HCEC 1CT (cell line): Measurements from ENCODE around the gene SLC7A5.

ENCODE experiments used
- DNase-seq: peaks from one replicate; pipeline ENCODE4 v3.0.0-alpha.2; 2017

SLC7A5 gene

DNA sequence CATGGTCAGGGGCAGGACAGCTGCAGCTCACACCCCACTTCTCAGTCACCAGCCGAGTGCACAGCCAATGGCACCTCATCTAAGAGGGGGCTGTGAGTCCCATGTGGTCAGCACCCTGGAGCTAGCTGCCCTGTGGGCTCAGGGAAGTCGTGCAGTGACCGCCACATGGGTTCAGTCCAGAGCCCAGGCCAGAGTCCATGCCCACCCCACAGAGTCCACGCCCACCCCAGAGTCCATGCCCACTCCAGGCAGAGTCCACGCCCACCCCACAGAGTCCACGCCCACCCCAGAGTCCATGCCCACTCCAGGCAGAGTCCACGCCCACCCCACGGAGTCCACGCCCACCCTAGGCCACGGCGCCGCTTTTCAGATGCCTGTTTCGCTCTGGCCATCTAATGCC lies 24.1 kb downstream of the SLC7A5 start:
- DNase-seq, result no peak

DNA sequence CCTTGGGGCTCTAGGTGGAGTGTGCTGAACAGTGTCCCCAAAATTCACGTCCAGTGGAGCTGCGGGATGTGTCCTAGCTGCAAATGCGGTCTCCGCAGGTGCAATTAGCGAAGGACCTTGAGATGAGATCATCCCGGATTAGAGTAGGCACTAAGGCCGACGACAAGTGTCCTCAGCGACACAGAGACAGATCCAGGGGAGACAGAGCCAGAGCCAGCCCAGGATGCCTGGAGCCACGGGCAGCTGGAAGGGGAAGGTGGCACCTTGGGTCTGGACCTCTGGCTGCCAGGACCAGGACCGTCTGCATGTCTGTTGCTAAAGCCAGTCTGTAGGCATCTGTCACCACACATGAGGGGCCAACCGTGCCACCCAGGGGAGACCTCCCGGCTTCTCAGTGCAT lies 24.5 kb downstream of the SLC7A5 start:
- DNase-seq, result no peak

DNA sequence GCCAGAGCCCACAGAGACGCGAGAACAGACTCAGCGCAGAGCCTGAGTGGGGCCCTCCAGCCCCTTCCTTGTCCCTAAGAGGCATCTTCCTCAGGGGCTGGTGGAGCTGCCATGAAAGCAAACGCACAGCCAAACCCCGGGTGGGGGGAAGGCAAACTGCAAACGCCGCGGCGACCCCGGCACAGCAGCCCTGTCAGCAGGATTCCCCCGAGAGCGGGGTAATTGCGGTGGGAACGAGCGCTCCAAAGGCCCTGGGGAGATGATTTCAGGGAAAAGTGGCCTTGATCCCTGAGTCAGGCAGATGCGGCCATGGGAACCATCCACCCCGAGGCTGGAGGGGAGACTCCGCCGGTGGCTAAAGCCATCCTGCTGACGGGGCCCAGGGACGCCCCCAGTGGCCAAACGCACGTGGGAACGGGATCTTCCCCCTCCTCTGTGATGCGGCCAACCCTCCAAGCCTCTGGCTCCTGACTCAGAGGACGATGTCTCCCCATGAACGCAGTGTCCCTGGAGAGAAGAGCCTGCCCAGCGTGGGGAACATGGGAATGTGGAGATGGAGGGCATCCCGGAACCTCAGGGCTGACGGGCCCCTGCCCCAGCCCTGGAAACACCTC lies 25.1 kb downstream of the SLC7A5 start:
- DNase-seq, result no peak

DNA sequence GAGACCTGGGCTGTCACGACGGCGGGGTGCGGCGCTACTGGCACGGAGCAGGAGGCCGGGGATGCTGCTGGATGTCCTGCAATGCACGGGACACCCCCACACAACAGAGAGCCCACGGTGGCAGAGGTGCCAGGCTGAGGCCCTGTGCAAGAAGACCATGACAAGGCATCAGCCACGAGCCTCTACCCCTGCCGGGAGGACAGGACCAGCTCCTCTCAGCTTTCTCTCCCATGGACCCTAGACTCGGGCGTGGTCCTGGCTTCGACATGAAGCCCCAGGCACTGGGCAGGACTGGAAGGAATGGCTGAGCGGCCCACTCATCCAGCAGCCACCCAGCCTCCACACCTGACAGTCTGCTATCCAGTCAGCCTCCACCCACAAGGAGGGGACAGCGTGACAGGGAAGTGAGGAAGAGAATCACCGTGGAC lies 25.6 kb downstream of the SLC7A5 start:
- DNase-seq, result no peak

DNA sequence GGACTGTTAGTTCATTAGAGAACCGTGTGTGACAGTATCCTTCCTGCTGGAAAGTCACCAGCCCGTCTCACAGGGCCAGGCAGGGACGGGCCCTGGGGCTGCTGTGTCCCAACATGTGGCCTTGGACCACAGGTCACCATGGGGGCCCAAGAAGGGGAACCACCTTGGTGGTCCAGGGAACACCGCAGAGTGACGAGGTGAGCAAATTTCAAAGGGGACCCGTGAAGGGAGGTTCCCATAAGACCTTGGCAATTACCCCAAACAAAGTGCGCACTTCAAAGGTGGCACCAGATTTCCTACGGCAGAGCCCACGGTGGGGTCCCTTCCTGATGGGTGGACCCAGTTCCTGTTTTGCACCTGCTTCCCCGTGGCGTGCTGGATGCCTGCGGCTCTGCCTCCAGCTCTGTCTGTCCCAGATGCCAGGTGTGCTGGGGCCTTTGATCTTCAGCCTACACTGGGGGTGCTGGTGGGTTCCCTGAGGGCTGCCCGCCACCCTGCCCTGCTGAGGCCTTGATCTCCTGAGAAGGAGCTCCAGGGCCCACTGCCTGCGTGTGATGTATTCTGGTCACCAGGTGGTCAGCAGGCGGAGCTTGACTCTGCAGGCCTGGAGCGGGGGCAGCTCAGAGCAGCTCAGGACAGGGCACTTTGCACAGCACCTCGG lies 27.0 kb downstream of the SLC7A5 start:
- DNase-seq, result no peak

DNA sequence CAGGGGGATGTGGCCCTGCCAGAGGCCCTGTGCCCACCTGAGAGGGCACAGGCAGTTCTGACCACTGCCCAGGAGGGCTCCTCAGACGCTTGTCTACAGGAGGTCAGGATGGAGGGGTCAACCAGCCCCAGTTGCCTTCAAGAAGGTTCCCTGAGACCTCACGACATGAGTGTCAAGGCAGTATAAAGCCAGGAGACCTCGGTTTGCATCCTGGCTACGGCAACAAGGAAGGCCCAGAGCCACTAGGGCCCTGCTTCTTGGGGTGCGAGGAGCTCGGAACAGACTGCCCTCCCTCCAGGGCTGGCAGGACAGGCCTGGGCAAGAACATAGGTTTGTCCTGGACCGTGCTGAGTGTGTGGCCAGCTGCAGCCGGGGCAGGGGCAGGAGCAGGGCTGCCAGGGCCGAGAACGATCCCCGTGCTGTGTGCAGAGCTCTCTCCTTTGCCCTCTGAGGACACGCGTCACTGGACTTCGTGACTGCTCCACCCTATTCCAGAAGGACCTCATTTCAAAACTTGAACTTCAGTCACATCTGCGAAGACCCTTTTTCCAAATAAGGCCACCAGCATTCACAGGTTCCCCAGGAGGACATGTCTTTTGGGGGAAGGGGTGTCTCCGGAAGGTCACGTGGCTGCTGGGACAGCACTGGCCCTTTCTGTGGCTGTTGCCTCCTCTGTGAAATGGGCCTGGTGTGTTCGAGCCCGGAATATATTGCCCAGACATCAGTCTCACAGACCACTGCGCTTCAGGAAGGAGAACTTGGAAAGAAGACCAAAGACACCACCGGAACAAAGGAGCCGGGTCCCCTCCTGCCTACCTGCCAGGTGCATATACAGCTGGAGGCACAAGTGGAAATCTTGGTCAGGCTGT lies 27.7 kb downstream of the SLC7A5 start:
- DNase-seq, result no peak

DNA sequence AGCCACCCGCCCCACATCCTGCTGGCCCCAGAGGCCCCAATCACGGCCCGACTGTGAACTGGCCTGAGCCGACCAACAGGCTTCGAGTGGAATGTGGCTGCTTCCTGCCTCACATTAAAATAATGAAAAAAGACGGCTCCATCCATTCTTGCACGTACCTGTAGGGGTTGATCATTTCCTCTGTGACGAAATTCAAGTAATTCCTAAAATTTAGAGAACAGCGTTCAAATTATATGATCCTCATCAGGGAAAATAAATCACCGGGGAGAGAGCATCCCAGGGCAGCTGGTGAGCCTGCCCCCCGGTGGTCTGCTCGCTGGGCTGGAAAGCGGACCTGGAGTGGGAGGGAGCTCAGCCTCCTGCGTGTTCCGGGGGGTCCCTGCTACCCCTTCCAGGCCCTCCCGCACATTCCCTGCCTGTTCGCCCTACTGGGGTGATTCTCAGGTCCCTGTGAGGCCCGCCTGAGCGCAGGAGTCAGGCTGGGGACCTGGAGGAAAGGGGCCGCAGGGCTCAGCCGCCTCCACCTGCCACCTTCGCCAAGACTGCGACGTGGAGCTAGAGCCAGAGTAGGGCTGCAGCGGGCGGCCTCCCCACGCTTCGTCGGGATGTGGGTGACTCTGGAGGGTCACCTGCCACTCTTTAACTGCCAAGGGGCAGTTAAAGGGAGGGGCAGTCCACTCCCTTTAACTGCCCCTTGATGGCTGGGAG lies 28.9 kb downstream of the SLC7A5 start:
- DNase-seq, result no peak

DNA sequence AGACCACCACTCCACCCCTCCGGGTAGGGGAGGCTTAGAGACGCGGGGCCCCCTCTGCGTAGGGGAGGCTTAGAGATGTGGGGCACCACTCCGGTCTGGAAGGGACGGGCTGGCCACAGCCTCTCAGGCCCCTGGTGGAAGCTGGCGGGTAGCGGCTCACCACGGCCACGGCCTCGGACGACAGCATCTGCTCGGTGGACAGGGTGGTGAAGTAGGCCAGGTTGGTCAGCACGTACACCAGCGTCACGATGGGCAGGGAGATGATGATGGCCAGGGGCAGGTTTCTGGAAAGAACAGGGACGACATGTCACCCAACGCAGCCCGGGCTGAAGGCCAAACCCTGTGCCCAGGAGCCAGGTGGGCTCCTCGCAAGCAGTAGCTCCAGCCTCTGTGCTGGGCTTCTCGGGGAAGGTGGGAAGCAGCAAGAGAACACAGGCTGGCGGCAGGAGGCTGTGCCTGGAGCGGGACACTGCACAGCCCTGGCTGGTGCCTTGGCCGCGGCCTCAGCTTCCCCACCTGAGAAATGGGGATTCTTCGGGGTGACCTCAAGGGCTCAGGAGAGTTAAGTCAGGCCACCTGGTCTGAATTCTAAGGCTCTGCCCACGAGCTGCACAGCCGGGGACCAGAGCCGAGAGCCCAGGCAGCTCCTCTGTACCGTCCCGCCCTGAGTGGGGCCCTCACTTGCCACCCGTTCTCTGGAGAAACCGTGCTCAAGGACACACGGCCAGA lies 29.6 kb downstream of the SLC7A5 start:
- DNase-seq, result no peak

DNA sequence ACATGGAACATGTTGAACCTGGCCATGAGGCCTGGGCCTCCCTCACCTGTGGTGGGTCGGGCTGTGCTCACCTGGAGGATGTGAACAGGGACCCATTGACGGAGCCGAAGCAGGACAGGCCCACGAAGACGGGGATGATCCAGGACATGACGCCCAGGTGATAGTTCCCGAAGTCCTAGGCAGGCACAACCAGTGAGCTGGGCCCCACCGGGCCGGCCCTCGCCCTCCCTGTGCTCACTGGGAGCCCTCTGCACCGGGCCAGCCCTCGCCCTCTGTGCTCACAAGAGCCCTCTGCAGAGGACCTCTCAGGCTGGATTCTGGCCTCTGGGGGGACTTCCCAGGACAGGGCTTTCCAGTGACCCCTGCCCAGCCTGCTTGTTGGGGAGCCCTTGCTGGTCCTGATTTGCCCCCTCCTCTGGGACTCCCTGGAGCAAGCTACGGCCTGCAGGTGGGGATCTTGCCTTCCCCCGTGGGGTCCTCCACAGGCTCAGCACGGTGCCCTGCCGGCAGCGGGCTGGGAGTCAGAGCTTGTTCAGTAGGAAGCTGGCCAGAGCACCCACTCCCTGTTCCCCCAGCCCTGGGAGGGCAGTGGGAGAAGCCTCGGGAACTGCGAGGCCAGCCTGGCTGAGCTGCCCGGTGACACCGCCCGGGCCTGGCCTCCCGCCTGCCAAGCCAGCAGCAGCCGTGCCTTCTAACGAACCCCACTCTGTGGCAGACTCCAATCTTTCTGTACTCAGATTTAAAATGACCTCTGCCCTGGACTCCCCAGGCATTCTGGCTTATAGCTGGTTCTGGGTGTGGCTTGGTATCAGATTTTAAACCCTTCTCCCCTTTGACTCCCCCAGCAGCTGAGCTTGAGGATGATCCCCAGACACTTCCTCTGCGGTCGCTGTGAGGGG lies 30.4 kb downstream of the SLC7A5 start:
- no peak for DNase-seq

DNA sequence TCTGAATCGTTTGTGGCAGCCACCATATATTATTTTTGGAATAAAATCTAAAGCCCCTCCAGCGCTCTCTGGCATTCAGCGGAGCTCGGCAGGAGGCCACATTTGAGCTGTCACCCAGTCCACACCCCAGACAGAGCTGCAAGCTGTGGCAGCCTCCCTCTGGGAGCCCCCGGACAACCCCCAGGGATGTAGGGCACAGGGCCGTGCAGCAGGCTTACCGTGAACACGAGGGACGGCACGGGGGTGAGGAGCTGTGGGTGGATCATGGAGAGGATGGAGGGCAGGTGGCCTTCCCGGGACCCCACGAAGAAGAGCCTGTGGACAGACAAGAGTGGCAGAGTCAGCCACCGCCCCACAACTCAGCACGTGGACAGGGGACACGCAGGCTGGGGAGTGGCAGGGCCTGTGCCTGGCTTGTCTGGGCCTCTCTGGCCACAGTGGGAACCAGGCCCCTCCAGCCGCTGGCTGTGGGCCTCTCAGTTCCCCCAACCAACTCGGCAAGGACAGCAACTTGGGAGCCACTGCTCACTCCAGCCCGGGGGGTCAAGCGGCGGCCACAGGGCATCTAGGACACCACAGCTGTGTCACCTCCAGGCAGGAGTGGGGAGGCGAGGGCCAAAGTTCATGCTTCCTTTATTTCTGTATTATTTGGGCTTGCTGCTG lies 31.5 kb downstream of the SLC7A5 start:
- no peak for DNase-seq

DNA sequence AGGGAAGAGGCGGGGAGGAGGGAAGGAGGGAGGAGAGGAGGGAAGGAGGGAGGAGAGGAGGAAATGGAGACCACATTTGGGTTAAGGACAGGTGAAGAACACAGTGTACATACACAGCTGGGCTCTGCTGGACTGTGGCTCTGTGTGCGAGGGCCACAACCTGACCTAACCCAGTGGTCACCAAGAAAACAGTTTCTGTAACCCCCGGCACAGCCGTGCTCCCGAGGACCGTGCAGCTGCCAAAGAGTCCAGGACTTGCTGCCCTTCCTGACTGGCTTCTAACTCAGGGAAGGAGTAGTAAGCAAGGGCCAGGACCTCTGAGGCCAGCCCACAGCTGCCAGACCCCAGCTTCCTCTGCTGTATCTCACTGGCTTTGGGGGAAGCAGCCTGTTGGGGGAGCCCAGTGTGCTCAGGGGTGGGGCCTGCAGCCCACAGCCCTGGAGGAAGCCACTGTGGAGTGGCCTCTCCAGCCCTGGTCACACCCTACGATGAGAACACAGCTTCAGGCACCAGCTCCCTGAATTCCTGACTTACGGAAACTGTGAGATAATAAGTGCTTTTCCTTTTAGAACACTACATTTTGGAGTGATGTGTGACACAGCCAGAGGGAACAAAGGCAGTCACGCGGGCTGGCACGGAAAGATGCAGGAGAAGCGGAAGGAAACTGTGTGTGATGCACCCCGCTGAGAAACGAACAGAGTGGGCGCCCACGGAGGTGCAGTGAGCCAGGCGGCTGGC lies 32.3 kb downstream of the SLC7A5 start:
- DNase-seq, result no peak

DNA sequence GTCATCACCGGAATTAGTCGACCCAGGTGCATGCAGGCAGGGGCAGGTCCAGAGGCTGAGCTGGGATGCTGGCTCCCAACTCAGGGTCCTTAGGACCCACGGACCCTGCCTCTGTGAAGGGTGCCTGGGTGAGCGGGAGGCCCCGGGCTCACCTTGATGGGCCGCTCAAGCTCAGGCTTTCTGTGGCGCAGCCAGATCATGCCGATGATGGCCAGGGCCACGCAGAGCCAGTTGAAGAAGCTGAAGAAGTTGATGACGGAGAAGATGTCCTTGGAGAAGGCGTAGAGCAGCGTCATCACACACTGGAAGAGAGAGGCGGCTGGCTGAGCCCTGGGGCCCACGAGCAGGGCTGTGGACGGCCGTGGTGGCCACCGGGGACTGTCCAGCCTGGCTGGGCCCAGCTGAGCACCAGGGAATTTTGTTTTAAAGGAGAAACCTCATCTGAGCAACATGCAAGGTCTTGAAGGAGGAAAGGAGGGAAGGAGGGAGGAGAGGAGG lies 32.9 kb downstream of the SLC7A5 start:
- no peak for DNase-seq

DNA sequence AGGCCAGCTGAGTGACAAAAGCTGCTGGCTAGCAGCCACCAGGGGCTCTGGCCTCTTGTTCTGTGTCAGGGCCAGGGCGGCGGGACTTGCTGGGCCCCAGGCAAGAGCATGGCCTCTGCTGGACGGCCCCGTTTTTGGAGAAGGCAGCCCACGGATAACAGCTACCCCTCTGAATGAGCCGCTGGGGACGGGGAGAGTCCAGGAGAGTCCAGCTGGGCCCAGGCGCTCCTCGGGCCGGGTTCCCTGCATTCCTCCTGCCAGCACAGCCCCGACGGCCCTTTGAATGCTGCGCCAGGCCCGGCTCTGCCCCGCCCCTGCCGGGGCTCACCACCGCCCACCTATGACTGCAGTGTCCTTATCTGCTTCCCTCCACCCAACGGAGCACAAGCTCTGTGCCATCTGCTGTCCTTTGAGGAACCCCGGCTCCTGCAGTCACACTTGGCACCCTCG lies 33.4 kb downstream of the SLC7A5 start:
- no peak for DNase-seq

DNA sequence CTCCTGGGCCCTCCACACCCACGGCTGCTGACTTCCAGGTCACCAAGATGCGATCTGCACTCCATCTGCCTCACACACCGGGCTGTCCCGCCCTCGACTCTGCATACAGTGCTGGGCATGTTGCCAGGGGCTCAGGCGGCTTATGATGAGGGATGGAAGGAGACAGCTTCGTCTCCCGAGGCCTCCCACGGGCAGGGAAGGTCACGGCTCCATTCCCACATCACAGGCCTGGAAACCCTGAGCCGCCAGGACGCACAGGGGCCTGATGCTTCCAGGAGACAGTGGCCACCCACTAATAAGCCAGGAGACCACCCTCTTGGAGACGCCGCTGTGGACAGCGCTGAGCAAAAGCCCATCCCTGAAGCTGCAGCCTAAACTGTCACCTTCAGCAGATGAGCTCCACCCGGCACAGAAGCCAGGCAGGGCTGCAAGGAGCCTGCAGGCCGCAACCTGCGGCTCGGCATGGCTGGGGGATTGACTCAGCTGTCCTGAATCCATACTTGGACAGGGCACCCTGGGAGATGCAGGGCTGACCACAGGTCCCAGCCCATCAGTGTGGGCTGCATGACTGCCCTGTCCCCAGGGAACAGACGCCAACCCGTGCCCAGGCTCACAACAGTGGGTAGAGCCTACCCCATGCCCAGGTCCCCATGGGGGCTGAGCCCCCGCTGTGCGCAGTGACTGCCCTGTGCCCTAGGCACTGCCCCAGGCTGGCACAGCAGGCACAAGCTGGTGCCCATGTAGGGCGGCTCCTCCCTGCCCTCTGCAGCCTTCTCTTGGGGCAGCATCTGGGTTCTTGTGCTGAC lies 34.4 kb downstream of the SLC7A5 start:
- DNase-seq, result no peak

DNA sequence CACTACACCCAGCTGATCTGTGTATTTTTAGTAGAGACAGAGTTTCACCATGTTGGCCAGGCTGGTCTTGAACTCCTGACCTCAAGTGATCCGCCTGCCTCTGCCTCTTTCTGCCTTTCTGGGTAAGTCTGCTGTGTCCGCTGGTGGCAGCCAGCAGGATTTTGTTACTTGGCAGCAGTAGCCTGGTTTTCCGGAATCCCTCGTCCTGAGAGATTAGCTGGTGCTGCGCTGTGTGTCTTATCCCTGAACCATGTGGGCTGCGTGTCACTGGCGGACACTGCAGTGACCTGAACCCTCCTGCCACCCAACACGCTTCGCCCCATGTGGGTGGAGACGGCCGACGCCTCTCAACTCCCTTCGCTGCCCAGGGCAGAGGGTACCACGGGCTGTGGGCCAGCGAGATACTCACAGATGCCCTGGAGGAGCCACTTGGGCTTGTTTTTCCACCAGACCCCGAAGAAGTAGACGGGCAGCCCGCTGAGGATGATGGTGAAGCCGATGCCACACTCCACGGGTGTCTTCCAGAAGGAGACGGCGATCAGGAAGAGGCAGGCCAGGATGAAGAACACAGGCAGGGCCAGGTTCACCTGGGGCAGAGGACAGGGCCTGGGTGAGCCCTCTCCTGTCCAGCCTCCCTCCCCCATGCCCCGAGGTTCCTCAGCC lies 35.2 kb downstream of the SLC7A5 start:
- DNase-seq, result no peak

DNA sequence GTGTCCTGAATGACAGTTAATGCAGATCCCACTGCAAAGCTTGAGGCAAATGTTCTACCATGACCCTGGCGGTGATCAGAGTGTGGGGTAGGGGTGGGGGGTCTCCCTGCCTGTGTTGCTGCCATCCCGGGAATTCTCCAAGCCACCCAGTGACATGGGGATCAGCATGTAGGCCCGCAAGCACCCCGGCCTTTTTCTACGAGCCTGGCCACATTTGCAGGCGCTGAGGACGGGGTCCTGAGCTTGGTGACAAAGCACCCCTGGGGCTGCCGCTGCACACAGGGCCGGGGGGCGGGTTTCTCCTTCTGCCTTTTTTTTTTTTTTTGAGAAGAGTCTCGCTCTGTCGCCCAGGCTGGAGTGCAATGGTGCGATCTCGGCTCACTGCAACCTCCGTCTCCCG lies 35.8 kb downstream of the SLC7A5 start:
- no peak for DNase-seq

DNA sequence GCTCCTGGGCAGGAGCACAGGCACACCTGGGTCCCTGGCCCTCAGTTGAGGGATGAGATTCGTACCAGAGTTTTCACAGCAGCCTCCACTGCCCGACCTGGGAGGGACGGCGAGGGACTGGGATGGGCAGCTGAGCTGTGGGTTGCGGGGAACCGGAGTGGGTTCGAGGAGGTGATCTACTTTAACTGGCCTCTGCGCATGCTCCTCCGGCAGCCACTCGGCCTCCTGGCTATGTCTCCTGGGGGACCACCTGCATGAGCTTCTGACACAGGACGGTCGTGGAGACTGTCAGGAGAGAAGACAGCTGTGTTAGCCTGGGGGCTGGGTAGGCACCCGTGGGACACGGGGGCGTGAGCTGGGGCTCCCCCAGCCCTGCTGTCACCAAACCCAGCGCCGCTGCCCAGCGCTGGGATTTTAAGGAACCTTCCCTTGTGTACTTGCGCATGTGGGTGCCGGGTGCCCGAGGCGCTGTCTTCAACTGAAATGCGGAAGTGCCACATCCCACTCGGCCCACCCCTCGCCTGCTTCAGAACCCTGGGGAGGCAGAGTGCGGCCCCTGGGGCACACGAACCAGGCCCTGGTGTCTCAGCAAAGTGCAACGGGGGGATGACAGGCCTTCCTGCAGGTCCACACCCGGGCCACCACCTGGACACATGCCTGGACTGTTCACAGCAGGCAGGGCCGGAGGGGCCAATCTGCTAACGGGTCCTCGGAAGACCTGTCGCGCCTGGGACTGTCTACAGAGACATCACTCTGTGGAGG lies 36.4 kb downstream of the SLC7A5 start:
- DNase-seq, result no peak

DNA sequence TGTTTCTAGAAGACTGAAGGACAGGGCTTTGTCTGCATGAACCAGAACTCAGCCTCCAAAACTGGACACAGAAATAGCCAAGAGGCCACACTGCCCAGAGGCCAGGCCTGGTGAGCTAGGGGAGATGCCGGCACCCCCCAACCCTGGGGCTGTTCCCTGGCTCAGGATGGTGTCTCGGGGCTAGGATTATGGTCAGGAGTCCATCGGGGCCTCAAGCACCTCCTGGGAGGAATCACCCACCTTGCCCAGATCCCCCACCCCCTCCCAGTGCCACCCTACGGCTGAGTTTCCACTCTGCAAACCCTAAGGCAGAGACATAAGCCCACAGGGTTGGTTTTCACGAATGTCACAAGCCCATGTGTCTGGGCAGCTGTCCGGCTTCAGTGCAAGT lies 37.2 kb downstream of the SLC7A5 start:
- DNase-seq, result no peak
